Measurements from ENCODE around the gene FOXN3. TPM values are rescaled to one million over a fixed set of nuclear protein-coding genes. Genes with fewer than 3 reads are reported as not detected.
A peak's percentile ranks its signal among the peaks of the same experiment; 100 is the strongest.

Gene FOXN3
- total RNA-seq, 4 donors from 2014 or later, result 27.4 to 91.4 (median 39.2) TPM

DNA sequence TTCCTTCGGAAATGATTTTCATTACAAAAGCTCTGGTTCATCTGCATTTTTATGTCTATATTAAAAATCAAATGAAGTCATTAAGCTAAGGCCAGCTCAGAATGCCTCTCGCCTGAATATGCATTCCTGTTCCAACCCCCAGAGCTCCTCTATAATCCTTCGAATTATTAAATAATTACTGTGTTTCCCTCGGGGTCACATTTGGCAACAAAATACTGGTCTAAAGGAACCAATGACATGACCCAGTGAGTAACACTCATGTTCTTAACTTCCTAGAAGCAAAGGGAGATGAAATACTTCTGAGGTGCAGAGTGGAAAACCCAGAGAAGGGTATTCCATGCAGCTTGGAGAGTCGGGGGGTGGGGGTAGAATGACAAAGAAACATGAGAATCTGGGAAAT is 68.3 kb downstream of the FOXN3 start:
- intact Hi-C loops (cut with DNase I), result no loop called here

DNA sequence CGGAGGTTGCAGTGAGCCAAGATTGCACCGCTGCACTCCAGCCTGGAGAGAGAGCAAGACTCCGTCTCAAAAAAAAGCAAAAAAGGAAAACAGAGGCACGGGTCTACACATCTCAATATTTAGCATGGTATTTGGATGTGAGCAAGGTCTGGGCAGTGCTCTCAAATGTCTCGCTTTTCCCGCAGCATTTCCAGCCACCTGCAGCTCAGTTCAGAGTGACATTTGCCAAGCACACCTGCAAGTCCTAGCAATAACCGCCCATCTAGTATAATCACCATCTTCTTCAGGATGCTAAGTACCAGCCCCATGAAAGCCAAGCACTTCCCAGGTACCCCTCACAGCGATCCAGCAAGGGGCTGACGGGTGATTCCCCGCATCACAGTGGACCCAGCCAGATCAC is 69.1 kb downstream of the FOXN3 start:
- Histone ChIP-seq H3K27me3 (no peaks in the 10 kb centered on the region), H3K4me1 (peaks cover 11 to 64% (median 28%) of the 10 kb centered on the region in 3 donors), H3K27ac (no peak overlapping the region), H3K9me3 (no peaks in the 10 kb centered on the region), H3K4me3 (no peak overlapping the region), H3K36me3 (peaks cover 0 to 53% (median 4%) of the 10 kb centered on the region in 3 donors)
- TF ChIP-seq, protein P1, sequence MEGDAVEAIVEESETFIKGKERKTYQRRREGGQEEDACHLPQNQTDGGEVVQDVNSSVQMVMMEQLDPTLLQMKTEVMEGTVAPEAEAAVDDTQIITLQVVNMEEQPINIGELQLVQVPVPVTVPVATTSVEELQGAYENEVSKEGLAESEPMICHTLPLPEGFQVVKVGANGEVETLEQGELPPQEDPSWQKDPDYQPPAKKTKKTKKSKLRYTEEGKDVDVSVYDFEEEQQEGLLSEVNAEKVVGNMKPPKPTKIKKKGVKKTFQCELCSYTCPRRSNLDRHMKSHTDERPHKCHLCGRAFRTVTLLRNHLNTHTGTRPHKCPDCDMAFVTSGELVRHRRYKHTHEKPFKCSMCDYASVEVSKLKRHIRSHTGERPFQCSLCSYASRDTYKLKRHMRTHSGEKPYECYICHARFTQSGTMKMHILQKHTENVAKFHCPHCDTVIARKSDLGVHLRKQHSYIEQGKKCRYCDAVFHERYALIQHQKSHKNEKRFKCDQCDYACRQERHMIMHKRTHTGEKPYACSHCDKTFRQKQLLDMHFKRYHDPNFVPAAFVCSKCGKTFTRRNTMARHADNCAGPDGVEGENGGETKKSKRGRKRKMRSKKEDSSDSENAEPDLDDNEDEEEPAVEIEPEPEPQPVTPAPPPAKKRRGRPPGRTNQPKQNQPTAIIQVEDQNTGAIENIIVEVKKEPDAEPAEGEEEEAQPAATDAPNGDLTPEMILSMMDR (IDR thresholded peaks at IDR 0.05), result no peak
- no peak for TF ChIP-seq POLR2A (IDR thresholded peaks at IDR 0.05)
- 94 to 98% methylated on average over 10 of the region's 10 CpGs for WGBS, 2 donors
- DNase-seq, result no peak
- intact Hi-C loops (cut with DNase I), result no loop called here

More for the DNA sequence above, 68.3 kb downstream of the FOXN3 start:
- H3K27ac ChIP-seq, result no peak overlapping the region
- H3K36me3 ChIP-seq, result peaks cover 0 to 53% (median 4%) of the 10 kb centered on the region in 3 donors
- no peak for DNase-seq
- H3K27me3 ChIP-seq, result no peaks in the 10 kb centered on the region
- WGBS, 2 donors, result 63 to 83% methylated on average over 5 of the region's 5 CpGs
- H3K4me3 ChIP-seq, result no peak overlapping the region
- TF ChIP-seq POLR2A (IDR thresholded peaks at IDR 0.05), result no peak
- TF ChIP-seq, protein P1 (IDR thresholded peaks at IDR 0.05), result no peak
- H3K9me3 ChIP-seq, result no peaks in the 10 kb centered on the region
- H3K4me1 ChIP-seq, result peaks cover 15 to 64% (median 24%) of the 10 kb centered on the region in 3 donors

DNA sequence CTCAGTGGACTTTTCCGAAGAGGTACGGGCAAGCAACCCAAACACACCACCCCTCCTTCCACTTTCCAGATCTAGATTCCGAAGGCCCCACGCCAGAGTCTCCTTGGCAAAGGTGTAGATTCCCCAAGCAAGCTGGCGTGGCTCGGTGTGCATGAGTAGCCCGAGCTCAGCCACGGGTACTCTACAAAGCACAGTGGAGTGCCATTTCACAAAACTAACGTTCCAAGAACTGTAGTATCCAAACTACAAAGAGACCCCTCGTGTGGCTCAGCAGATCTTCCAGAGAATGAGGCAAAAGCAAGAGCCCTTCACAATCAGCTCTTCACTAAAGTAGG is 72.1 kb downstream of the FOXN3 start:
- no peak for DNase-seq
- no peaks in the 10 kb centered on the region for H3K9me3 ChIP-seq
- intact Hi-C loops (cut with DNase I), result no loop called here
- WGBS, 2 donors, result 46 to 60% methylated on average over 4 to 10 of the region's 10 CpGs
- H3K27ac ChIP-seq, result peak overlapping the region in 3 of 4 donors; percentile 41 to 71 (median 61)
- no peaks in the 10 kb centered on the region for H3K27me3 ChIP-seq
- peaks cover 5 to 58% (median 24%) of the 10 kb centered on the region in 3 donors for H3K4me1 ChIP-seq
- TF ChIP-seq, protein P1 (IDR thresholded peaks at IDR 0.05), result no peak
- TF ChIP-seq POLR2A (IDR thresholded peaks at IDR 0.05), result no peak
- H3K36me3 ChIP-seq, result peaks cover 0 to 53% (median under 1%) of the 10 kb centered on the region in 3 donors
- no peak overlapping the region for H3K4me3 ChIP-seq

DNA sequence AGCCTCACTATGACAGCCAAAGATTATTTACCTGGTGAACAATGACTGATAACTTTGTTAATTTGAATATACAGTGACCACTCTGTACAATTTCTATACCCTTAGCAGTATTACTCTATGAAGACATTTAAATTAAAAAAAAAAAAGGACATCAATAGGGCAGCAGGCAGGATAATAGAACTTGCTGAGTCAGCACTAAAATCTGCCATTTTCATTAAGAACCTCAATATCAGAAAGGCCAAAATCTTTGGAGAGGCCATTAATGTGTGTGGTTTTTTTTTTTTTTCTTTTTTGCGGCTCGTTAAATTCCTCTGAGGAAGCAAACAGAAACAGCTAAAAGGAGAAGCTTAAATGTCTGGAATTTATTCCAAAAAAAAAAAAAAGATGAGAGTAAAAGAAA is 73.7 kb downstream of the FOXN3 start:
- no peaks in the 10 kb centered on the region for H3K9me3 ChIP-seq
- H3K4me3 ChIP-seq, result no peak overlapping the region
- intact Hi-C loops (cut with DNase I), result no loop called here
- TF ChIP-seq POLR2A (IDR thresholded peaks at IDR 0.05), result no peak
- TF ChIP-seq, protein P1 (IDR thresholded peaks at IDR 0.05), result no peak
- H3K27ac ChIP-seq, result peak overlapping the region in 1 of 4 donors; percentile 71
- DNase-seq, result no peak
- 53 to 66% methylated on average over 2 of the region's 2 CpGs for WGBS, 2 donors
- H3K27me3 ChIP-seq, result no peaks in the 10 kb centered on the region
- peaks cover 17 to 67% (median 32%) of the 10 kb centered on the region in 3 donors for H3K4me1 ChIP-seq
- peaks cover 0 to 37% (median 0%) of the 10 kb centered on the region in 3 donors for H3K36me3 ChIP-seq

DNA sequence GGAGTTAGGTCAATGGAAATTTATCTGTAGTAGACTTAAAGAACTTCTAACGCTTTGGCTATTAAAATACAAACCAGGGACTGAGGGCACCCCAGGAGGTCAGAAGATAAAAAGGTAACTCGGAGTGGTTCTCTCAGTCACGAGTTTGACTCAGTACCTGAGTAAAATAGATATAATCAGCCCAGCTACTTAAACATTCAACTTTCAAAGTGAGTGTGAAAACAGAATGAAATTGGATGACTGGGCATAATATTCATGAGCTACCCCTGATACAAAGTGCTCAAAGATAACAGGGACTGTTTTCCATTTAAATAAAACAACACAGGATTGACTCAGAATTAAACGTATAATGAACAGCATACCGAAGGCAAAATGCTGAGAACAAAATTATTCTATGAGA is 75.0 kb downstream of the FOXN3 start:
- Histone ChIP-seq H3K27ac (no peak overlapping the region), H3K9me3 (no peaks in the 10 kb centered on the region), H3K4me1 (peaks cover 27 to 80% (median 45%) of the 10 kb centered on the region in 3 donors), H3K36me3 (peaks cover 0 to 24% (median 0%) of the 10 kb centered on the region in 3 donors), H3K27me3 (no peaks in the 10 kb centered on the region), H3K4me3 (no peak overlapping the region)
- no peak for DNase-seq
- WGBS, 2 donors, result 88 to 90% methylated on average over 5 of the region's 5 CpGs
- intact Hi-C loops (cut with DNase I), result no loop called here
- no peak for TF ChIP-seq POLR2A (IDR thresholded peaks at IDR 0.05)
- TF ChIP-seq, protein P1 (IDR thresholded peaks at IDR 0.05), result no peak
